HG03097 (cell line): ENCODE results near the gene CYP1B1.
"Not testable (repeated sequence)": the region's sequence is repeated elsewhere in the genome, so short reads cannot be mapped to it uniquely, and the experiment has no call there.

ENCODE experiments used
- ATAC-seq: cut with Tn5 transposase; IDR thresholded peaks from one replicate; pipeline ENCODE4 v1.9.1; 2021; ENCODE audit not compliant: unreplicated experiment, low FRiP score

Gene CYP1B1

GRCh38 chr2:38075507-38076151, at the start of gene CYP1B1:
TSS of gene CYP1B1 (minus strand) at chr2:38076151. CDS start at chr2:38075388, 763 bp downstream.
- ATAC-seq, result no peak

DNA sequence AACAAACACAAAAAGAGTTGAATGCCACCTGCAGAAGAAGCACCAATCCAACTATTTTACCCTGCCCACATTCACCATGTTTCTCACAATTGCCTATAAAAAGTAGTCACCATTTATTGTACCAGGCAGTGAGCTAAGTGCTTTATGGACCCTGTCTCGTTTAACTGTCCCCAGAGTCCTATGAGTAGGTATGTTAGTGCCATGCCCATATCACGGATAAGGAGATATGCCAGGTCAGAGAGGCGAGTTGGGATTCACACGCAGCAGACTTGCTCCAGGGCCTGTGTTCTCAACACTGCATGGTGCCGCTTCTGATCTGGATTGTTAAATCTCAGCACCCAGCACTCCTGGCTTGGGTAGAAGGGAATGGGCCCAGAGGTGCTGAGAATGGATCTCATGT, 49.1 kb upstream of the CYP1B1 start:
- no peak for ATAC-seq

DNA sequence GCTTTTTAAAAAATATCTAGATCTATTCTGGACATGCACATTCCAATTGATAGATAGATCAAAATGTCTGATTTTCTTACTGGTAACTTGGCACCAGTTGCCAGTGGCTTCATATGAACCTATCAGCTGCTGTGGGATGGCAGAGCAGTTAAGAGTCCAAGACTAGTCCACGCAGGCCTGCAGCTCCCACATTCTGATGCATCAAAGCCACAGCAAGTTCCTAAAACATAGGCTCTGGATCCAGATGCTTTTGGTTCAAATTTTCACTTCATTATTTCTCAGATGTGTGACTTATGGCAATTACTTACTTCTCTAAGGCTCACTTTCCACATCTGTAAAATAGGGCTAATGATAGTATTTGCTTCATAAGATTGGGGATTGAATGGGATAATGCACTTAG, 48.0 kb upstream of the CYP1B1 start:
- no peak for ATAC-seq

DNA sequence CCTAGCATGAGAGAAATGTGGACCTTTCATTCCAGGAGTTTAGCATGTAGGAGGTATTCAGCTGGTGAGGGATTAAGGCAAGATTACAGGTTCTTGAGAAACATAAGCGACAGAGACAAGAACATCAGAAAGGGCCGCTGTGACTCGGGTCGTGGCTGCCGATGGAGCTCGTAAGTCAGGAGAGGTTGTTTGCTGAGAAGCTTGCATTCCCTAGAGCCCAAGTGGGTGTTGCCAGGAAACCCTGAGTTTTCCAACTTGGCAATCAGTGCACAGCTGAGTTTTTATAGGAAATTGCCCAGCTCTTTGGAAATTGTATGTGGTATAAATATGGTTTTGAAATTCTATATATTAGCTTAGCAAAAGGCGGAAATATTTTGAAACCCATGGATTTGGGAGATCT, 46.4 kb upstream of the CYP1B1 start:
- no peak for ATAC-seq

DNA sequence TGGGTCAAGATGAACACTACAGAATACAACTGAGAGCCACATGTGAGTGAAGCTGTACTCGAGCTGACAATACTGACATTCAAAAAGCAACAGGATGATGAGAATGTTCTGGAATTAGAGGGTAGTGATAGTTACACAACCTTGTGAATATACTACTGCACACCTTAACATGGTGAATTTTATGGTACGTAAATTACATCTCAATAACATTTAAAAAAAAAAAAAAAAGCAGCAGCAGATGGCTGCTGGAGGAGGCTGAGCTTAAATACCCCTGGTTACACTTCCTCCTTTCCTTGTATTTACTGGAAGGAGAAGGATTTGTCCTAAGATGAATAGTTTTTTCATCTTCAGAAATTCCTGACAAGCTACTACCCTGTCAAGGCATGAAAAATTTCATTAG, 45.5 kb upstream of the CYP1B1 start:
- no peak for ATAC-seq

DNA sequence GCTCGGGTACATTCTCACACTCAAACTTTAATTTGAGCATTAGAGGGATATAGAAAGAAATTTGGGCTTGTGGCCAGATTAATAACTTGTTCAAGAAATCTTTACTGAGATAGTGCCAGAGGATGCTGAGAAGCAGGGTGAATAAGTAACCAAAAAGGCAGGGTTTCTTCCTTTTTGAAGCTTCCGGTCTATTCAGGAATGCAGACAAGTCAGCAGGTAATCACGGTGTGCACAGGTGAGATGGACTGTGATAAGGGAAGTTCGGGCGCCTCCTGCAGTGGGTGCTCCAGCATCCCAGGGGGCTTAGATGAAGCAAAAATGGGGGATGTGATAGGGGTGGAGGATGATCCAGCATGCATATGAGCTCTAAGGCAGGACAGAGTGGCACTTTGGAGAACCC, 44.9 kb upstream of the CYP1B1 start:
- no peak for ATAC-seq

- no peak for ATAC-seq
Measured at GRCh38 chr2:38120264-38120592, 44.3 kb upstream of the CYP1B1 start.

GRCh38 chr2:38116762-38117161, 40.8 kb upstream of the CYP1B1 start:
- no peak for ATAC-seq

DNA sequence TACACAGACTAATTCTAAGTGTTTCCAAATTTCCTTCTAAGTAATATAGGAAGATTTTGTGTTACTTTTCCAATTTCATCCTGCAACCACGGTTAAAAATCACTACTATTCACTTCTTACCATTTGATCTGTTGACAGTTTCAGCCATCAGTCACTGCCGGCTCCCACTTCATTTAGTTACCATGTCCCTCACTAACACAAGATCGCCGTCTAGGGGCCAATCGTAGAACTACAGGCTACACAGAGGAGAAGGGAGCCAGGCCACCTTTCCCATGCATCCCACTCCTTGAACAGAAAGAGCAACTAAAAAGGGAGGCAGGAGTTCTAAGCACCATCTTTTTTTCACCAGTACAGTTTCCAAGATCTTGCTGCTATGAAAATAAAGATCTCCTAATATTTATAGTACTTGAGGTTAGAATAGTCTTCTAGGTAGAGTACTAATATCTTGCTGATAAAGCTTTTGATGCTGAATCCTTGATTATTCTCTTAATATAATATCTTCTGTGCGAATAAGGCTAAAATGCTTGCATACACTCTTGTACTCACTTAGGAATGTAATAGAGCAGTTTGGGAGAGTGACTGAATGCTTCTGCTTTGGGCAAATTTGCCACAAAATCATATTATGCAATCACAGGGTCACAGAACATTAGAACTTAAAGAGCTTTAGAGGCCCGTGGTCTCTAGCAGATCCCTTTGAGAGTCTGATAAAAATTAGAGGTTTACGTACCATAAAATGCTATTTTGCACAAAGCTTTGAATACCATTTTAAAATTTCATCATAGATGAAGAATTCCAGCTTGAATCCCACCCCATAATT, 39.5 kb upstream of the CYP1B1 start:
- ATAC-seq, result no peak

- ATAC-seq, result no peak
Measured at GRCh38 chr2:38113981-38114708, 38.2 kb upstream of the CYP1B1 start.

- ATAC-seq, result no peak
Measured at GRCh38 chr2:38113051-38113450, 37.1 kb upstream of the CYP1B1 start.

DNA sequence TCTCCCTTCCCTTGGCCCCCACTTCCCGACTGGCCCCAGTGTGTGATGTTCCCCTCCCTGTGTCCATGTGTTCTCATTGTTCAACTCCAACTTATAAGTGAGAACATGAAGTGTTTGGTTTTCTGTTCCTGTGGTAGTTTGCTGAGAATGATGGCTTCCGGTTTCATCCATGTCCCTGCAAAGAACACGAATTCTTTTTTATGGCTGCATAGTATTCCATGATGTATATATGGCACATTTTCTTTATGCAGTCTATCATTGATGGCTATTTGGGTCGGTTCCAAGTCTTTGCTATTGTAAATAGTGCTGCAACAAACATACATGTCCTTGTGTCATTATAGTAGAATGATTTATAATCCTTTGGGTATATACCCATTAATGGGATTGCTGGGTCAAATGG, 35.4 kb upstream of the CYP1B1 start:
- ATAC-seq, result not testable (repeated sequence)

GRCh38 chr2:38109732-38110181, 33.8 kb upstream of the CYP1B1 start:
- ATAC-seq, result no peak

DNA sequence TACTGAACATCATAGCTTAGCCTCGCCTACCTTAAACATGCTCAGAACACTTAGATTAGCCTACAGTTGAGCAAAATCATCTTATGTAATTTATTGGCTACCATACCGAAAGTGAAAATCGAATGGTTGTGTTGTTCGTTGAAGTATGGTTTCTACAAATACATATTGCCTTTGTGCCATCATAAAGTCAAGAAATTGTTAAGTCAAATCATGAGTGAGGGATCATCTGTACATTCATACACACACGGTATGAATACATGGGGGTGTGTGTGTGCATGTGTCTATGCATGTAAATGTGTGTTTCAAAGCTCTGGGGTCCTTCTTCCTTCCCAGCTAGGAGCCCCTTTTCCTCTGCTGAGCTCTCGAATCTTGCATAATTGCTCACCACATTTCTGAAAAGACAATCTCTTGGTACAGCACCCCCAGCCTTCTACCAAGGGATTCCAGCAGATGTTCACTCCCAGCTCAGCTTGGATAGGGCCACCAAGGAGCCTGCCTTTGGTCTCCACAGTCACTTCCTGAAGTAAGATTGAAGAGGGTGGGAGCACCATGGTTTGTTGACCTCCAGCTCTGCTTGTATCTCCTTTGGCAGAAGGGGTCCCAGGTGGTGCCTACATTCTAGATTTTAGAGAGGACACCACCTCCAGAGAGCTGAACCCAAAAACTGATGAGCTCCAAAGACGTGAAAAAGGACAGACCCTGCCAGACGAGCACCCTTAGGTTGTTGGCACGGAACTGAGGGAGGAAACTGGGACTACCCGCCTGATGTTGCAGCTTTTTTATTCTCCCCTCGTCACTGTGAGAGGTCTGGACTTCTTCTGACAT, 33.2 kb upstream of the CYP1B1 start:
- no peak for ATAC-seq

GRCh38 chr2:38107738-38108410, 31.9 kb upstream of the CYP1B1 start:
- ATAC-seq, result no peak

GRCh38 chr2:38106405-38107094, 30.6 kb upstream of the CYP1B1 start:
- ATAC-seq, result no peak

GRCh38 chr2:38105922-38106321, 30.0 kb upstream of the CYP1B1 start:
- no peak for ATAC-seq

DNA sequence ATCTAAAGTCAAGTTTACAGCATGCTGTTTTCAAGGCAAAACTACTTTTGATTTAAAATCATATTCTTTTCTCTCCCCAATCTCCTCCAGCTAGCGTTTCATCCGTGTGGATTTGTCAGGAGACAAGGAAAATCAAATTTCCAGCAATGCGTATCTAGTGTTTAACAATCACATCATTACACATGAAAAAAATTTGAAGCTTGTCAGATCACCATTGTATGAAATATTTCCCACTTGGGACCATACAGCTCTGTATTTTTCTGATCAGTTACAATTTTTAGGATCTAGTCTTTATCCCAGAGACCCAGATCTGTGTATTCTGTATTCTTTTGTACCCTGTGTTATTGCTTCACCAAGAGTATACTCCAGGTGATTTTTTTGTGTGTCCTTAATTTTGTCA, 28.6 kb upstream of the CYP1B1 start:
- ATAC-seq, result no peak

DNA sequence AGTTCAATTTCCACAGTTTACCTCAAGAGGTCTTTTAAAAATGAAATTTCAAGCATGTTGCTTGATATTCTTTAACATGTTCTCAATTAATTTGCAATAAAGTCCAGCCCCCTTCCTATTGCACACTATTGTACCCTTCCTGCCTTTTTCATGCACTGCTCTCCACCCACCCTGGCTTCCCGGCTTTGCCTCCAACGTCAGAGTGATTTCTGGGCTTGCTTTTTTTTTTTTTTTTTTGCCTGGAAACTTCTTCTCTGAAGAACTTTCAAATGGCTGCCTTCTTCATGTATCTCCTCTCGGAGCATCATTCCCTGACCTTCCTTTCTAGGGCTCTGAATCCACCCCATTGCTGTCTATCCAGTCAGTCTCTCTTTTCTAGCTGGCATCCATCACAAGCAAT, 24.4 kb upstream of the CYP1B1 start:
- no peak for ATAC-seq
